HFF-Myc (cell line): ENCODE data around the gene APCDD1L.

ENCODE experiments used
- DNase-seq: peaks from one replicate; pipeline ENCODE4 v3.0.0-alpha.2; 2011; ENCODE audit warnings: low read depth; ENCODE audit errors: extremely low read depth
- H3K4me3 ChIP-seq: replicated peaks from 2 replicates; pipeline ENCODE4 v1.5.1; 2011; ENCODE audit warnings: low read depth, mild to moderate bottlenecking, control low read depth, low read length
- CTCF ChIP-seq: IDR thresholded peaks from 2 replicates; pipeline ENCODE4 v1.5.1; 2012; ENCODE audit warnings: mild to moderate bottlenecking, low read depth, low read length, control low read depth; ENCODE audit errors: missing control alignments

The APCDD1L gene

GRCh38 chr20:58549231-58550209 lies 34.3 kb upstream of the APCDD1L start:
- no peak for DNase-seq
- no peak for TF ChIP-seq CTCF
- H3K4me3 ChIP-seq: no peak overlapping the region

DNA sequence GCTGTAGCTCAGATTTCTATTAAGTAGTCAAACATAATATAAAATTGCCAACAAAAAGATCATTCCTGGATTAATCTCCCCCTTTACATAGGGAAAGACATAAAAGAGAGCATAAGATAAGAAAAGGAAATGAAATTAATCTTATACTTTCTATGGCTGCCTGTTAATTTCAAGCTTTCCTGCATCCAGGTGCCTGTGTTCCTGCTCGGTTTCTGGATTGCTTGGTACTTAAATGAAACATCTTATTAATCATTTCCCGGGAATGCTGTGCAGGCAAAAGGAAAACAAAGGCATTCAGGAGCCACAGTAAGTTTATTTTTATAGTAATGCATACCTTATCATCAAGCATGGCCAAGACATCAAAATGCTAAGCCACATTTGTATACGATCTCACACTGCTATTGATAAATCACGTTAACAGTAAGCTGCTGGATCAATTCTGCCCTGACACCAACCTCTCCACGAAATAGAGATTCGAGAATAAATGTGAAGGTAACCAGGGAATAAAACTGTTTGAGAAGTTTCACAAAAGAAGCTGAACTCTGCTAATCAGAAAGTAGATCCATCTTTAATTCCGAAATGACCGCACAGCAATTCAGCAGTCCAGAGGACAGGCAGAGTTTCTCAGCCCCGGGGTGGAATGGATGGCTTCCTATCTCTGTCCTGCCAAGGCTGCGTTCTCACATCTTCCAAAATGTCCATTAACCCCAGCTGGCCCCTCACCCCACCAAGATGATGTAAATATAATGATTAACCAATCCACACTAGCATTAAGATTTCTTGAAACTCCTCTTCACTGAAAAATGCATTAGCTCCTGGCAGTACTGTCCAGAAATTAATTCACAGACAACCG lies 32.6 kb upstream of the APCDD1L start:
- DNase-seq: no peak
- no peak overlapping the region for H3K4me3 ChIP-seq
- no peak for TF ChIP-seq CTCF

DNA sequence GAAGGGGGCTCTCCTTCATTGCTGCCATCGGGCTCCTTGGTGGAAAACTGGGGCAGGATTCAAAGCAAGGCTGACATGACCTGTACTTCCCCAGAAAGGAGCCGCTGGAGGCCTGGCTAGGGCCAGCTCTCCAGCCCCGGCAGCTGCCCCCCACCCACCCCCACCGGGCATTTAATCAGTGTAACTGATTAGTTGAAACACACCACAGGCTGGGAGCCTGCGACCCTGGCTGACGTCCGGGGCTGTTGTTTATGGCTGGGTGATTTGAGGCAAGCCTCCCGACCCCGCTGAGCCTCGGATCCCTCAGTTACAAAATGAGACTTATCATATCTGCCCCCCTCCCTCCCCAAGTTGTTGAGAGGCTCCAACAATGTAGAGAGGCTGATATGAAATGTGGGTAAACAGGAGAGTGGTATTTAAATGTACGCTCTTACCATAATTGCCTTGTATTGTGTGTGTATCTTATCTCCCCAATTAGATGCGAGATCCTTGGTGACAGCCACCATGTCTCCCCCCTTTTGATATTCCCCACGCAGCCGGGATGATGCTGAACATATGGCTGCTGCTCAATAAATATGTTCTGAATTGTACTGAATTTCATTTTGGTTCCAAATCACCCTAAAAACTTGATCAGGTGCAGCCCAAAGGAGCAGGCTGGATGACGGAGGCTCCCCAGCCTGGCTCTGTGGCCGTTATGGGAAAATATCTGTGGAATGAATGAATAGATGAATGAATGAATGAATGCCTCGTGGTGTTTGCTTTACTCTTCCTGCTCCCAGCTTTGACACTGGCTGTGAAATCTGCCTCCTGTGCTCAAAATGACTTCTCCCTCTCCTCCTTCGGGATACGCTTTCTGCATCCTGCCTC lies 31.8 kb upstream of the APCDD1L start:
- DNase-seq: no peak

DNA sequence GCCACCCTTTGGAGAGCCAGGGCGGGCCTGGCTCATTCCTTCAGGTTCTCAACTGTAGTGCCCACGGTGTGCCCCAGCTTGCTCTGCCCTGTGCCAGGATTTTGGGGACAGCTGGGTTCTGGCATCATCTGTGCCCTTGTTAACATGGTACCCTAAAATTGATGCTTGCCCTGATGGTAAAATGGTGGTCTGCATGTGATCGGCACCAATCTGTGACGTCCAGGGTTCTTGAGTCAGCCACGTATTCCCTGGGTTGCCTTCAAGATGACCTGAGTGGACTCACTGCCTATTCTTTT lies 31.2 kb upstream of the APCDD1L start:
- no peak overlapping the region for H3K4me3 ChIP-seq
- TF ChIP-seq CTCF: no peak
- no peak for DNase-seq

More for the DNA sequence above, 31.8 kb upstream of the APCDD1L start:
- H3K4me3 ChIP-seq: no peak overlapping the region
- TF ChIP-seq CTCF: no peak

DNA sequence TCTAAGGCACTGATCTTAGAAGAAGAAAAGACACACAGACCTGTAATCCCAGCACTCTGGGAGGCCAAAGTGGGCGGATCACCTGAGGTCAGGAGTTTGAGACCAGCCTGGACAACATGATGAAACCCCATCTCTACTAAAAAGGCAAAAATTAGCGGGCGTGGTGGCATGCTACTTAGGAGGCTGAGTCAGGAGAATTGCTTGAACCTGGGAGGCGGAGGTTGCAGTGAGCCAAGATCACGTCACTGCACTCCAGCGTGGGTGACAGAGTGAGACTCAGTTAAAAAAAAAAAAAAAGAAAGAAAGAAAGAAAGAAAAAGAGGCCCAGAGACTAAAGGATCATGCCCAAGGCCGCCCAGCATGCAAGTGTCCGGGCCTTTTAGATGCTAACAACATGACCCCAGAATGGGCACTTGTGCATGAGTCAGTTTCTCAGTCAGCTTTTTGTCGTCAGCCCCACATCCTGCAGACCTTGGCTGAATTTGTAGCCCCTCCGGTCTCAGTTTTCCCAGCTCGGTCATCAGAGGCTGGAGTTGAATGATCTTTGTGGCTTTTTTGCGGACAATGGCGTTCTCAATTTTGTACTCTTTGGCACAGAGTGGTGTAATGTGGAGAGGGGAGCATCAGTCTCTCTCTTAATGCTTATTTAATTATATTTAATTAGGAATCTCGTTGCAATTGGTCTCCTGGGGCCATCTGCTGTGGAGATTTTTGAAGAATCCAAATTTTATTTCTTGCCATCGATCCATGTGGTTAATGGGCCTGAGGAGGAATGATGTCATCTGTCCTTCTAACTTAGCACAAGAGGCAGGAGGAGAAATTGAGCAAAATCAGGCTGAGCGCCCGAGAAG lies 30.6 kb upstream of the APCDD1L start:
- DNase-seq: no peak
- TF ChIP-seq CTCF: no peak
- no peak overlapping the region for H3K4me3 ChIP-seq
